ENCODE data around the gene LDB3. TPM values are rescaled to one million over a fixed set of nuclear protein-coding genes. Genes with fewer than 3 reads are reported as not detected.
A peak's percentile ranks its signal among the peaks of the same experiment; 100 is the strongest.

LDB3 gene
- total and polyA plus RNA-seq, 2 donors, result 7.1 to 8.2 TPM

DNA sequence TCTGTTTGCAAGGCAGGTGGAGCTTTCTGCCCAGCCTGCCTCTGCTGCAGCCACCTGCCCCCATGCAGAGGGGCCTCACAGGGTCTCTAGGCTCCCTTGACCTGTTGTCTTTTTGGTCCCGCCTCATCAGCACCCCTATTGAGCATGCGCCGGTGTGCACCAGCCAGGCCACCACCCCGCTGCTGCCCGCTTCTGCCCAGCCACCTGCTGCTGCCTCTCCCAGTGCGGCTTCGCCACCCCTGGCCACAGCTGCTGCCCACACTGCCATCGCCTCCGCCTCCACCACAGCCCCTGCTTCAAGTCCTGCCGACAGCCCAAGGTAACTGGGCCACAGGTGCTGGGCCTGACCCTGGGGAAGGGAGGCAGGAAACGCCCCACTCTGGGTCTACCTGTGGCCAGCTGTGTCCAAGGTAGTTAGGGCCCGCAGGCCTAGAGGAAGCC, 38.1 kb downstream of the LDB3 start:
- no peak for DNase-seq (ENCODE audit: extremely low spot score)
- Histone ChIP-seq H3K4me3 (ENCODE audit: low read depth, low read length) (no peak overlapping the region), H3K36me3 (ENCODE audit: insufficient read depth) (no peaks in the 10 kb centered on the region), H3K4me1 (ENCODE audit: insufficient read depth) (no peaks in the 10 kb centered on the region), H3K27ac (ENCODE audit: low read depth) (no peak overlapping the region)
- 95% methylated on average over 12 of the region's 12 CpGs for WGBS

GRCh38 chr10:86706977-86707376, 38.7 kb downstream of the LDB3 start:
- H3K36me3 ChIP-seq (ENCODE audit: insufficient read depth), result no peaks in the 10 kb centered on the region

GRCh38 chr10:86707505-86707904, 39.2 kb downstream of the LDB3 start:
- DNase-seq (ENCODE audit: extremely low spot score), result no peak
- Histone ChIP-seq H3K36me3 (ENCODE audit: insufficient read depth) (no peaks in the 10 kb centered on the region), H3K4me1 (ENCODE audit: insufficient read depth) (no peaks in the 10 kb centered on the region), H3K27ac (ENCODE audit: low read depth) (no peak overlapping the region), H3K4me3 (ENCODE audit: low read depth, low read length) (no peak overlapping the region)
- 57% methylated on average over 4 of the region's 4 CpGs for WGBS

More at GRCh38 chr10:86706977-86707376, 38.7 kb downstream of the LDB3 start:
- DNase-seq (ENCODE audit: extremely low spot score), result no peak
- no peak overlapping the region for H3K4me3 ChIP-seq (ENCODE audit: low read depth, low read length)
- 98% methylated on average over 1 of the region's 1 CpG for WGBS
- no peak overlapping the region for H3K27ac ChIP-seq (ENCODE audit: low read depth)
- H3K4me1 ChIP-seq (ENCODE audit: insufficient read depth), result no peaks in the 10 kb centered on the region

DNA sequence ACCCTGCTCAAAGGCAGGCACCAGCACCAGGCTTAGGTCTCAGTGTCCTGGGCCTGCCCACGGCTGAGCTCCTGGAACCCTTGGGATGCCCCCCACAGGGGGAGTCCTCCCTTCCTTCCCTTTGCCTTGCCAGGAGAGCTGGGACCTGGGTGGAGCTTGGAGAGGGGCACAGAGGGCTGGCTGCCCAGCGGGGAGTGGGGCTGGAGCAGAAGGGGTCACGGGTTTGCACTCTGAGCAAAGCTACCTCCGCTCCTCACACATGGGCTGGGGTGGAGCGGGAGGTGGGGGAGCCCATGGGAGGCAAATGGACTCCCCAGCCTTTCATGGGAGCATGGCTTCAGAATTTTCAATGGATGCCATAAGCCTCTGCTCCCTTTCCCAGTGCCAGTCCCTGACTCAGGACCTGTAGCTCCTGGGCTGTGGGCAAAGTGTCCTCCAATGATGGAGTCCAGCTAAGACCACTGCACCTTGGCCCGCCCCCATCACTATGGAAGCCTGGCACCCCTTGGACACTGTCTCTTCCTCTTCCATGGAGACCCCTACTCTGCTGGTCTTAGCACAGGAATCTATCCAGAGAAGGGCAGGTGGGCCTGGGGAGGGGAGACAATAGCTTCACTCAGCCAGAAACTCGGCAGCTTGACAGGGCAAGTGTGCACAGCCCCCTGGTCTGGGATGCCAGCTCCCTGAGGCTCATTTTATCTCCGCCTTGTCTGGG, 39.9 kb downstream of the LDB3 start:
- no peak overlapping the region for H3K4me3 ChIP-seq (ENCODE audit: low read depth, low read length)
- H3K36me3 ChIP-seq (ENCODE audit: insufficient read depth), result no peaks in the 10 kb centered on the region
- H3K4me1 ChIP-seq (ENCODE audit: insufficient read depth), result no peaks in the 10 kb centered on the region
- H3K27ac ChIP-seq (ENCODE audit: low read depth), result no peak overlapping the region
- no peak for DNase-seq (ENCODE audit: extremely low spot score)
- WGBS, result 92% methylated on average over 8 of the region's 8 CpGs

- no peak for DNase-seq (ENCODE audit: extremely low spot score)
- no peak overlapping the region for H3K4me3 ChIP-seq (ENCODE audit: low read depth, low read length)
- no peaks in the 10 kb centered on the region for H3K36me3 ChIP-seq (ENCODE audit: insufficient read depth)
- no peak overlapping the region for H3K27ac ChIP-seq (ENCODE audit: low read depth)
- WGBS, result 72% methylated on average over 5 of the region's 5 CpGs
- H3K4me1 ChIP-seq (ENCODE audit: insufficient read depth), result no peaks in the 10 kb centered on the region
Observed at GRCh38 chr10:86708783-86709380, 40.6 kb downstream of the LDB3 start.

DNA sequence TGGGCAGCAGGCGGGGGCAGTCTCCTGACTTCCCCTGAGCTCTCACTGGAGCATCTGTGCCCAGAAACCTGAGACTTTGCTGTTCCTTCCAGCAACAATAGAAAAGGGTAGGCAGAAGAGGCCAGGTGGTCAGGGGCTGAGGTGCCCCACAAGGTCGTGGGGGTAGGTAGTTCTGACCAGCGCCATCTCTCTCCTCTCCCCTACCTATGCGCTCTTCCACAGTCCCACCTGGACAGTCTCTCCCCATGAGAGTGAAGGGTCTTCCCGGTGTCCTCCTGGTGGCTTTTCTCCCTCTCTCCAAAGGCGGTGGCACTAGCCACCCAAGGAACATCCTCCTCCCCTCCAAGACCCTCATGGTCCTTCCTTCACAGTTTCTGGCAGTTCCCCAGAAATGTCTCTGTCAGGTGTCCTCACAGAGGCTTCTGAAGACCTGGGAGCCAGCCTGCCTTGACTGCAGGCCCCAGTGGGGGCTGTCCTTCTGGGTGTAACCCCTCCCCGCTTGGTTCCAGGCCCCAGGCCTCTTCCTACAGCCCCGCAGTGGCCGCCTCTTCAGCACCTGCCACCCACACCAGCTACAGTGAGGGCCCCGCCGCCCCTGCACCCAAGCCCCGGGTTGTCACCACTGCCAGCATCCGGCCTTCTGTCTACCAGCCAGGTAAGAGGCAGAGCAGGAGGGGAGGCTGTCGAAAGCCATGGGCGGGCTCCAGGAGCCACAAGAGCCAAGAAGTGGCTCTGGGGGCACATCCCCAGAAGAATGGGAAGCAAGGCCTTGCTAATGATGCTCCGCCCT, 41.3 kb downstream of the LDB3 start:
- 93% methylated on average over 16 of the region's 16 CpGs for whole genome bisulfite sequencing
- Histone ChIP-seq H3K36me3 (ENCODE audit: insufficient read depth) (no peaks in the 10 kb centered on the region), H3K4me1 (ENCODE audit: insufficient read depth) (no peaks in the 10 kb centered on the region), H3K4me3 (ENCODE audit: low read depth, low read length) (no peak overlapping the region), H3K27ac (ENCODE audit: low read depth) (no peak overlapping the region)
- DNase-seq (ENCODE audit: extremely low spot score), result no peak

DNA sequence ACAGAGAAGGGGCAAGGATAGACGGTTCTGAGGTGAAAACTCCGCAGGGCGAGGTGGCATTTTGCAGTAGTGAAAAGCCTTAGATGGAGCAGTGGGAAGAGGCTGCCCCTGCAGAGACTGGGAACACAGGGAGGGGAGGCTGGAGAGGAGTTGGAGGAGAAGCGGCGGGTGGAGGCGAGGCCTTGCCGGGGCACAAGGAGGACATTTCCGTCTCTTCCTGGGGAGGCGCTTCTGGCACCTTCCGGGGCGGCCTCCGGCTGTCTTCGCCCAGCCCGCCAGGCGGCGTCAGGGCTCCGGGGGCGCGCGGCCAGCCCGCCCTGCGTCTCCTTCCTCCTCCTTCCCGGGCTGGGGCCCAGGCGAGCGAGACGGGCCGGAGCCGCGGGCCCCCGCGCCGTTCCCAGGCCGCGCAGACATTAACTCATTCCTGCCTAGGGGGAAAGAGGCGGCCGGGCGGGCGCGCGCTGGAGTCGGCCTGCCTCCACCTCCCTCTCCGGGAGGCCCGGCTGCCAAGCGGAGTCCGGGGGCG, 42.7 kb downstream of the LDB3 start:
- 4% methylated on average over 46 of the region's 46 CpGs for WGBS
- Histone ChIP-seq H3K4me1 (ENCODE audit: insufficient read depth) (no peaks in the 10 kb centered on the region), H3K27ac (ENCODE audit: low read depth) (peak overlapping the region; percentile 95), H3K36me3 (ENCODE audit: insufficient read depth) (no peaks in the 10 kb centered on the region), H3K4me3 (ENCODE audit: low read depth, low read length) (peak overlapping the region; percentile 66)
- peak; percentile 81 for DNase-seq (ENCODE audit: extremely low spot score)

DNA sequence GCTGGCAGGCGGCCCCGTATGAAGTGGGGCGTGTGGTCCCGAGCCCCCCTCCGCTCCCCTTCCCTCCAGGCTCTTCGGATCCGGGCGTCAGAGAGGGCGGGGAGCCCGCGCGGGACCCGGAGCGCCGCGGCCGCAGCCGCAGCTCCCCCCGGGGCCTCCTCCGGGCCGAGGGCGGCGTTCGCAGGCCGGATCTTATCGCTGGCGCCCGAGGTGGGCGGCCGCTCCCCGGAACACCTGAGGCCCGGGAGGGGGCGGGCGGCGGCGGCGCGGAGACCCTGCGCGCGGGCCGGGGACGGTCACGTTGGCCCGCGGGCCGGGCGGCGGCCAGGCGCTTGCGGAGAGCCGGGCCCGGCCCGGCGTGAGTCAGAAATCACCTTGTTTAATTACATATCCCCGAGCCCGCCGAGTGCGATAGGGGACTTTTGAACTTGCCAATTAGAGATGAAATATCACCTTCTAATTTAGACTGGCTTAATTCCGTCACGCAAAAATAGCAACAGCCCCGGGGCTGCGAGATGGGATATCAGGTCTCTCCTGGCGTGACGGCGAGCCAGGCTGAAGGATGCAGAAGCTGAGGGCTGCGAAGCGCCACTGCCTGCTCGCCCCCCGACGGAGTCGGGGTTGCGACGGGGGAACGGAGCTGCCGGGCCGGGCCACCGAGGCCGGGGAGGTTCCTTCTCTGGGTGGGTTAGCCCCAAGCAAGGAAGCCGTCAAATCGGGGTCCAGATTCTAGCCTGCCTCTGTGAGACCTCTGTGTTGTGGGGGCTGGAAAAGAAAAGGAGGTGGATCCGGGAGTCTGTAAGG, 43.4 kb downstream of the LDB3 start:
- peak overlapping the region; percentile 66 for H3K4me3 ChIP-seq (ENCODE audit: low read depth, low read length)
- no peak for DNase-seq (ENCODE audit: extremely low spot score)
- no peaks in the 10 kb centered on the region for H3K4me1 ChIP-seq (ENCODE audit: insufficient read depth)
- H3K27ac ChIP-seq (ENCODE audit: low read depth), result peak overlapping the region; percentile 95
- WGBS, result under 1% methylated on average over 82 of the region's 82 CpGs
- H3K36me3 ChIP-seq (ENCODE audit: insufficient read depth), result no peaks in the 10 kb centered on the region

DNA sequence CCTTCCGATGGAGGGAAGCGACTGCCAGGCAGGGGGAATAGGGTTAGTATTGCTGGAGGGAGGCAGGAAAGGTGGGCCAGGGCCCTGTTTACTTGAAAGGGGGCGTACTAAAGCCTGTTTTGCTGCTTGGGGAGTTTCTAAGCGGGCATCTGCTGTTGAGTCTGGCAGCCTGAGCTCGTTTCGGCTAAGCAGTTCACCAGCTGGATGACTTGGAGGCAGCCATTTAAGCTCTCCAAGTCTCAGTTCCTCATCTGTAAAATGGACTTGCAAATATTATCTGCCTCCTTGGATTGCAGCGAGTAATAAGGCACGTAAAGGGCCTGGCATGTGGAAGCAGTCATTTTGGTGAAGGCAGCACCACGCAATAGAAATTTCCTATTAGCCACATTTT, 44.0 kb downstream of the LDB3 start:
- Histone ChIP-seq H3K4me3 (ENCODE audit: low read depth, low read length) (peak overlapping the region; percentile 66), H3K4me1 (ENCODE audit: insufficient read depth) (no peaks in the 10 kb centered on the region), H3K27ac (ENCODE audit: low read depth) (peak overlapping the region; percentile 72), H3K36me3 (ENCODE audit: insufficient read depth) (no peaks in the 10 kb centered on the region)
- DNase-seq (ENCODE audit: extremely low spot score), result no peak
- 32% methylated on average over 9 of the region's 9 CpGs for WGBS

DNA sequence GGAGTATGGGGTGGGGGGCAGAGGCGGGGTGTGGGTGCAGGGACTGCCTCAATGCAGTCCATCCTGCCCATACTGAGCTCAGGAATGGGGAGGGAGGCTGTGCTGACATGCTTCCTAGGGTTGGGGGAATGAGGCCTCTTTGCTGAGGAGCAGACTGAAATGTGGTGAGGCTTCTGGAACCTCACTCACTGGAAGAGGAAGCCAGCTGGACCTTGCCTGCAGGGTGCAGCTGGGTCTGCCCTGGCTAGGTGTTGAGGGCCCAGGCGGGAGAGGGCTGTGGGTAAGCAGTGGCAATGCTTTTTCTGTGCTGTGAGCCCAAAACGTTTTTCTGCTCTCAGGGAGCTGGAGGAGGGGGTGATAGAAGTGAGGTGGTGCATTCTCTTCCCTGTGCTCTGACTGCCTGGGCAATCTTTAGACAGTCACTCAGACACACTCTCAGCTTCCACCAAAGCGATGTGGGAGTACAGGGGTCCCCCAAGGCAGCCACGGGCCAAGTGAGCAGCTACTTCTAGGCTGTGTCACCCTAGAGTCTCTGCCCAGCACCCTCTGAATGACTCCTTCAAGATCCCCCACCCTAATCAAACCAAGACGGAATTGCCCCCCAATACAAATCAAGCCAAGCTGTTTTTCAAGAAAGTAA, 47.0 kb downstream of the LDB3 start:
- DNase-seq (ENCODE audit: extremely low spot score), result no peak
- H3K4me1 ChIP-seq (ENCODE audit: insufficient read depth), result no peaks in the 10 kb centered on the region
- H3K4me3 ChIP-seq (ENCODE audit: low read depth, low read length), result no peak overlapping the region
- no peak overlapping the region for H3K27ac ChIP-seq (ENCODE audit: low read depth)
- WGBS, result 73% methylated on average over 6 of the region's 6 CpGs
- H3K36me3 ChIP-seq (ENCODE audit: insufficient read depth), result no peaks in the 10 kb centered on the region

- H3K4me3 ChIP-seq (ENCODE audit: low read depth, low read length), result no peak overlapping the region
- 81% methylated on average over 5 of the region's 5 CpGs for WGBS
- no peak for DNase-seq (ENCODE audit: extremely low spot score)
- no peak overlapping the region for H3K27ac ChIP-seq (ENCODE audit: low read depth)
- no peaks in the 10 kb centered on the region for H3K36me3 ChIP-seq (ENCODE audit: insufficient read depth)
- no peaks in the 10 kb centered on the region for H3K4me1 ChIP-seq (ENCODE audit: insufficient read depth)
Observed at GRCh38 chr10:86715836-86716235, 47.5 kb downstream of the LDB3 start.

DNA sequence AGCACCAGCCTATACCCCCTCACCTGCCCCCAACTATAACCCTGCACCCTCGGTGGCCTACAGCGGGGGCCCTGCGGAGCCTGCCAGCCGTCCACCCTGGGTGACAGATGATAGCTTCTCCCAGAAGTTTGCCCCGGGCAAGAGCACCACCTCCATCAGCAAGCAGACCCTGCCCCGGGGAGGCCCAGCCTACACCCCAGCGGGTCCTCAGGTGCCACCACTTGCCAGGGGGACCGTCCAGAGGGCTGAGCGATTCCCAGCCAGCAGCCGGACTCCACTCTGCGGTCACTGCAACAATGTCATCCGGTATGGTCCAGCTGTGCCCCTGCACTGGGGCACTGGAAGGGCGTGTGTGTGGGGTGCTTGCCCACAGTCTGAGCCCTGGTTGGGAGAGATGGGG, 48.2 kb downstream of the LDB3 start:
- no peak for DNase-seq (ENCODE audit: extremely low spot score)

GRCh38 chr10:86718556-86718955, 50.2 kb downstream of the LDB3 start:
- no peaks in the 10 kb centered on the region for H3K4me1 ChIP-seq (ENCODE audit: insufficient read depth)
- H3K36me3 ChIP-seq (ENCODE audit: insufficient read depth), result no peaks in the 10 kb centered on the region
- no peak overlapping the region for H3K27ac ChIP-seq (ENCODE audit: low read depth)
- WGBS, result 92% methylated on average over 8 of the region's 8 CpGs
- DNase-seq (ENCODE audit: extremely low spot score), result no peak
- H3K4me3 ChIP-seq (ENCODE audit: low read depth, low read length), result no peak overlapping the region

More for the DNA sequence above, 48.2 kb downstream of the LDB3 start:
- H3K36me3 ChIP-seq (ENCODE audit: insufficient read depth), result no peaks in the 10 kb centered on the region
- no peak overlapping the region for H3K27ac ChIP-seq (ENCODE audit: low read depth)
- H3K4me1 ChIP-seq (ENCODE audit: insufficient read depth), result no peaks in the 10 kb centered on the region
- 95% methylated on average over 13 of the region's 13 CpGs for WGBS
- H3K4me3 ChIP-seq (ENCODE audit: low read depth, low read length), result no peak overlapping the region
